Activated CD8-positive, alpha-beta T cell treated with anti-CD3 and anti-CD28 coated beads, Interleukin-2, amount 10 ng/mL, durations not matched to agents 7 days and 5 days (primary cell): ENCODE data around the gene FBLN1. TPM values are rescaled to one million over a fixed set of nuclear protein-coding genes. Genes with fewer than 3 reads are reported as not detected.
"Not testable (repeated sequence)": the region's sequence is repeated elsewhere in the genome, so short reads cannot be mapped to it uniquely, and the experiment has no call there.

ENCODE experiments used
- ATAC-seq: fragments of 150-1000 bp; cut with Tn5 transposase; one replicate; pipeline ENCODE4 v1.10.0; 2021; ENCODE audit warnings: moderate library complexity
- CTCF ChIA-PET: fragments of 350-600 bp; sonication (Branson Sonifier 250); formaldehyde crosslinking; loops from one replicate; lab custom pipeline; 2021; ENCODE audit warnings: antibody characterized with exemption; lab: Charles Lee
- POLR2A ChIA-PET: fragments of 350-600 bp; sonication (Branson Sonifier 250); formaldehyde crosslinking; loops from one replicate; lab custom pipeline; 2021; ENCODE audit warnings: antibody characterized with exemption; lab: Charles Lee
- DNase-seq: peaks from one replicate; pipeline ENCODE4 v3.0.0-alpha.2; 2020
- H3K27ac Mint-ChIP-seq: one replicate; pipeline ENCODE4 v1.8.0; 2021; ENCODE audit warnings: mild to moderate bottlenecking, mixed read lengths
- H3K27me3 Mint-ChIP-seq: one replicate; pipeline ENCODE4 v1.8.0; 2021; ENCODE audit warnings: low read depth, mixed read lengths
- H3K36me3 Mint-ChIP-seq: one replicate; pipeline ENCODE4 v1.8.0; 2021; ENCODE audit warnings: low read depth, mixed read lengths
- H3K4me1 Mint-ChIP-seq: one replicate; pipeline ENCODE4 v1.8.0; 2021; ENCODE audit warnings: low read depth, mixed read lengths
- H3K4me3 Mint-ChIP-seq: one replicate; pipeline ENCODE4 v1.8.0; 2021; ENCODE audit warnings: mild to moderate bottlenecking, mixed read lengths
- H3K9me3 Mint-ChIP-seq: one replicate; pipeline ENCODE4 v1.8.0; 2022; ENCODE audit warnings: mixed read lengths; ENCODE audit not compliant: insufficient read depth
- total RNA-seq, 2 experiments: library from RNA; stranded (reverse); gene quantifications; one replicate each; pipeline ENCODE4 v1.2.3, GENCODE V29; 2021

The FBLN1 gene
- total RNA-seq, 2 experiments from 2014 or later, result not detected

DNA sequence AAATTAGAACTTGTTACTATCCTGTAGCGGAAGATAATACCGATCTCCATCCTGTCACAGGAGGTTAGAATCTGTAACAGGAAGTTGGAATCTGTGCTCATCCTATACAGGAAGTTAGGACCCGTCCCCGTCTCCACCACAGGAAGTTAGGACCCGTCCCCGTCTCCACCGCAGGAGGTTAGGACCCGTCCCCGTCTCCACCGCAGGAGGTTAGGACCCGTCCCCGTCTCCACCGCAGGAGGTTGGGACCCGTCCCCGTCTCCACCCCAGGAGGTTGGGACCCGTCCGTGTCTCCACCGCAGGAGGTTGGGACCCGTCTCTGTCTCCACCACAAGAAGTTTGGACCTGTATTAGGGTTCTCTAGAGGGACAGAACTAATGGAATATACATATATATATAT, 52.2 kb downstream of the FBLN1 start:
- Mint-ChIP-seq H3K36me3 (no peaks in the 10 kb centered on the region), H3K4me3 (no peak overlapping the region), H3K9me3 (no peaks in the 10 kb centered on the region), H3K4me1 (peaks cover 2% of the 10 kb centered on the region), H3K27me3 (no peaks in the 10 kb centered on the region), H3K27ac (no peak overlapping the region)
- DNase-seq (no peak), ATAC-seq (no peak)
- POLR2A ChIA-PET, result no interaction called here
- CTCF ChIA-PET, result interaction anchor here (1.0 to 1.3 kb wide), 4 partner anchors 12 to 115 kb away, joined by 3 to 7 read pairs (median 4); no protein-coding TSS in a partner anchor

DNA sequence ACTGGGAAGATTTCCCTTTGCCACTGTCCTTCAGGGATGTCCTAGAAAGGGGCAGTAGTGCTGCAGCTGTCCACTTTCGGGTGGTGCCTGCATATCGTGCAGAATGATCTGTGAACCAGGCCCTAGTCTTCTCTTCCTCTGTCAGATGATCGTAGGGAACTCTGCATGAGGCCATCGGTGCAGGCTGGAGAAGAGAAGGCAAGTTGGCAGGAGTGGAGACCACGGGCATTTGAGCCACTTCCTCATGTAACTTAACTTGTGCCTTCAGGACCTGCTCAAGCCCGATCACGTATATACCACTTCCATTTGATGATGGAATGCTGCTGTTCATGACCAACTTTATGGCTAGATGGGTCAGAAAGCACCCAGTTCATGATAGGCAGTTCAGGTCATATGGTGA, 55.2 kb downstream of the FBLN1 start:
- H3K36me3 Mint-ChIP-seq, POLR2A ChIA-PET, H3K4me1 Mint-ChIP-seq, ATAC-seq, DNase-seq, H3K4me3 Mint-ChIP-seq, H3K27me3 Mint-ChIP-seq, H3K27ac Mint-ChIP-seq, CTCF ChIA-PET, H3K9me3 Mint-ChIP-seq: not testable (repeated sequence)

DNA sequence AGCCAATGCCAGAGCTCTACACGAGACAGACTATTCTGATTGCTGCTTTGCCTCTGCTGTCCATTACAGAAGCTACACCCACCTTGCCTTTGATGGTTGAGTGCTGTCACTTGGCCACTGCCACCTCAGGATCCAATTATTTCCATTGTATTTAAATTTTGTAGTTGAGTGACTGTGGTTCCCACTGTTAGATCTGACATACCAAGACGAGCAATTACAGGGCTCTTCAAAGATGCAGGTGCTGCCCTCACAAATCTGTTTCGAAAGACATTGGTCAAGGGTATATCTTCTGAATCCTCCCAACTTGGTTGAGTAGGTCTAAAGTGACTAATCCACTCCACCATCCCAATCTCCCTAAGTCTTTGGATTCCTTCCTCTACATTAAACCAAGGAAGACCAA, 57.4 kb downstream of the FBLN1 start:
- H3K9me3 Mint-ChIP-seq, CTCF ChIA-PET, H3K4me1 Mint-ChIP-seq, POLR2A ChIA-PET, H3K36me3 Mint-ChIP-seq, H3K4me3 Mint-ChIP-seq, ATAC-seq, H3K27ac Mint-ChIP-seq, DNase-seq, H3K27me3 Mint-ChIP-seq: not testable (repeated sequence)

DNA sequence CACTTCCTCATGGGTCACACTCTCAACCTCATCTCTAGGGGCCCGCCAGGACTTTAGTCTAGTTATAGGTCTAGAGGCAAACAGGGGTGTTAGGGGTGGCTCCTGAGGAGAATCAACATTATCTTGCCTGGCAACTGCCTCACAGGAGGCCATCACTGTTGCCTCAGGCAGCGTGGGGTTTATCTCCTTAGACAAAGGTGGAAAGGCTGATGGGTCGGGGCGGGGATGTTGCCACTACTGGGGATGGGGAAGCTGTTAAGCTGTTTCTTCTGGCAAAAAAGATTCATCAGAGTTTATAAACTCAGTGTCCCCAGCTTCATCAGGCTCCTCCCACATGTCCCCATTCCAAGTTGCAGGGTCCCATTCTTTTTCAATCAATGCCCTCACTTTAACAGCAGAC, 58.1 kb downstream of the FBLN1 start:
- CTCF ChIA-PET, H3K4me3 Mint-ChIP-seq, ATAC-seq, POLR2A ChIA-PET, H3K9me3 Mint-ChIP-seq, H3K4me1 Mint-ChIP-seq, DNase-seq, H3K27me3 Mint-ChIP-seq, H3K36me3 Mint-ChIP-seq, H3K27ac Mint-ChIP-seq: not testable (repeated sequence)

DNA sequence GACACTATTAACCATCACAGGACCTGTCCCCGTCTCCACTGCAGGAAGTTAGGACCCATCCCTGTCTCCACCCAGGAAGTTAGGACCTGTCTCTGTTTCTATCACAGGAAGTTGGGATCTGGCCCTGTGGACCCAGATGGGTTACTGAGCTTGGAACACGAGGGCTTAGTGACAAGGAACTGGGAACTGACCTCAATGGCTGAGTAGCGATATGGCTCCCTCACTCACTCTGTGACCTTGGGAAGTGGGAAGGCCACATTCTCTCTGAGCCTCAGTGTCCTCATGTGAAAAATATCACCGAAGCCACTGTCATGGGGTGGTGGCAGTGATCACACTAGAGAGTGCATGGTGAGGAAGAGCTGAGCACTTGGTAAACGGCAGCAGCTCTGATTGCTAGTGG, 59.4 kb downstream of the FBLN1 start:
- DNase-seq (no peak), ATAC-seq (no peak)
- Mint-ChIP-seq H3K27ac (no peak overlapping the region), H3K9me3 (peaks cover 8% of the 10 kb centered on the region), H3K36me3 (no peaks in the 10 kb centered on the region), H3K27me3 (no peaks in the 10 kb centered on the region), H3K4me1 (no peaks in the 10 kb centered on the region), H3K4me3 (no peak overlapping the region)
- POLR2A ChIA-PET, result no interaction called here
- CTCF ChIA-PET, result no interaction called here

DNA sequence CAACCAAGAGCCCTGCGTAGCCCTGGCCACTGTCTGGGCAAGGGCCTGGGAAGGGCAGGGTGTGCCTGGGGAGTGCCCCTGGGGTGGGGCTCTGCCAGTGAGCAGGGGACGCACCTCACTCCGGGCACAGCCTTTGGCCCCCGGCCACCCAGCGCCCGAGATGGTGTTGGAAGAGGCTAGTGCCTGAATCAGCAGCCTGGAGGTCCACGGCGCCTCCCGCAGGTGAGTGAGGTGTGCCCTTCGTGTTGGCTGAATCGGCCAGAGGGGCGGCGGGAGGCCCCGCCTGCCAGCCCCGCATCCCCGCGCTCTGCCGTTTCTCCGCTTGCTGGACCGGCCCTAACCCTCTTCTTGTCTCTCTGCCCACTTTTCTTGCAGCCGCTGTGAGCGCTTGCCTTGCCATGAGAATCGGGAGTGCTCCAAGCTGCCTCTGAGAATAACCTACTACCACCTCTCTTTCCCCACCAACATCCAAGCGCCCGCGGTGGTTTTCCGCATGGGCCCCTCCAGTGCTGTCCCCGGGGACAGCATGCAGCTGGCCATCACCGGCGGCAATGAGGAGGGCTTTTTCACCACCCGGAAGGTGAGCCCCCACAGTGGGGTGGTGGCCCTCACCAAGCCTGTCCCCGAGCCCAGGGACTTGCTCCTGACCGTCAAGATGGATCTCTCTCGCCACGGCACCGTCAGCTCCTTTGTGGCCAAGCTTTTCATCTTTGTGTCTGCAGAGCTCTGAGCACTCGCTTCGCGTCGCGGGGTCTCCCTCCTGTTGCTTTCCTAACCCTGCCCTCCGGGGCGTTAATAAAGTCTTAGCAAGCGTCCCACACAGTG, 60.1 kb downstream of the FBLN1 start:
- Mint-ChIP-seq H3K27me3 (no peaks in the 10 kb centered on the region), H3K4me1 (no peaks in the 10 kb centered on the region), H3K9me3 (peaks cover 8% of the 10 kb centered on the region), H3K27ac (no peak overlapping the region), H3K4me3 (no peak overlapping the region), H3K36me3 (no peaks in the 10 kb centered on the region)
- no peak for ATAC-seq
- ChIA-PET POLR2A (no interaction called here), CTCF (no interaction called here)
- DNase-seq, result no peak

DNA sequence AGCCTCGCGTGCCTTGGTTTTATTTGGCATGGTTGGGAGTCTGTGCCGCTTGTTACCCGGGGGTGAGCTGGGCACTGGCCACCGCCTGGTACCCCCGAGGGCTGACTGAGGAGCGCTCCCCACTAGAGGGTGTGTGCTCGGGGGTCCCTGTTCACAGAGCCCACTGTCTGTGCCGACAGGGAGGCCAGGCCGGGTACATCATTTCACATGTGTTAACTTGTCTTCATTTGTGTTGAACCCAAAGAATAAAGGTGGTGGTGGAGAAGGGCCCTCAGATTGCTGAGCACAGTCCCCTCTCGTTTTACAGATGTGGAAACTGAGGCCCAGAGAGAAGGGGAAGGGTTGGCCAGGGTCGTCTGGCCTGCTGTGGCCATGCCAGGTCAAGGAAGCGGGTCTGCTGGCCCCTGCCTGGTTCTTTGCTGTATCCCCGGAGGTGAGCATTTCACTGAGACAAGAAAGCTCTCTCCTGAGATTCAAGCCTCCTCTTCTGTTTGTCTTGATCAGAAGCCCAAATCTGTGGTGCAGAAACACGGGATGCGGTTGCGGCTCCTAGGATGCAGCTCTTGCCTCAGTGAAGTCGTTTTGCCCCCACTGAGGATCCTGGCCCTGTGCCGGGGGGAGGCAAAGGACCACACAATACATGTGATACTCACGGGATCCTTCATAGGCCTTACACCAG, 60.8 kb downstream of the FBLN1 start:
- POLR2A ChIA-PET, result no interaction called here
- no peaks in the 10 kb centered on the region for H3K27me3 Mint-ChIP-seq
- no peaks in the 10 kb centered on the region for H3K4me1 Mint-ChIP-seq
- no peak overlapping the region for H3K27ac Mint-ChIP-seq
- H3K9me3 Mint-ChIP-seq, result peaks cover 8% of the 10 kb centered on the region
- no peak for ATAC-seq
- no peaks in the 10 kb centered on the region for H3K36me3 Mint-ChIP-seq
- no peak for DNase-seq
- CTCF ChIA-PET, result no interaction called here
- H3K4me3 Mint-ChIP-seq, result no peak overlapping the region

DNA sequence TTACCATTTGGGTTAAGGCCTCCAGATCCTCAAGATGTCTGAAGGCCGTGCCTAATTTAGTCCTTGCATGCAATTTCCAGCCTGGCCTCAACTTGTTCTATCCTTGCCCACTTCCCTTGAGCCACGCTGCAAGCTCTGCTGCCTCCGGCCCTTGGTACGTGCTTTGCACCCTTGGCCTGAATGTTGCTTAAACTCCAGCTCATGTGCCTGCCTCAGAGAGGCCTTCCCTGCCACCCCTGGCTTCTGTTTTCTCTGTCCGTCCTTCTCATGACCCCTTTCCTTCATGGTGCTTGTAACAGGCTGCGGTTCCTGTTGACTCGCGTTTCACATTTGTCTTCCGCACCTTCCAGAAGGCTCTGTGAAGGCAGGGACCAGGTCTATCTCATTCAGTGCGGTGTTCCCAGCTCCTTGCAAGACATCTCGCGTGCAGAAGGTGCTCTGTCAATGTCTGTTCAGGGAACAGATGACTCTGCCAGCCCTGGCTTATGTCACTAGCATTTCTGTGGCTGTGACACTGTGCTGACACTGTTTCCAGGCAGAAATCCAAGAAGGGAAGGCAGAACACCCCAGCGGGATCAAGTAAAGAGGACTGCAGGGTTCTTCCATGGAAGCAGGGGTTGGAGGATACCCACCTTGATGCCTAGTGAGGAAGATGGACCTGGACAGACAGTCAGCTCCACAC, 61.8 kb downstream of the FBLN1 start:
- ATAC-seq (no peak), DNase-seq (no peak)
- ChIA-PET CTCF (no interaction called here), POLR2A (interaction anchor here (0.6 kb wide), 1 partner anchor 1058 kb away, joined by 3 read pairs; no protein-coding TSS in a partner anchor)
- peaks cover 8% of the 10 kb centered on the region for H3K9me3 Mint-ChIP-seq
- no peak overlapping the region for H3K27ac Mint-ChIP-seq
- H3K27me3 Mint-ChIP-seq, result no peaks in the 10 kb centered on the region
- H3K4me3 Mint-ChIP-seq, result no peak overlapping the region
- no peaks in the 10 kb centered on the region for H3K36me3 Mint-ChIP-seq
- H3K4me1 Mint-ChIP-seq, result no peaks in the 10 kb centered on the region

DNA sequence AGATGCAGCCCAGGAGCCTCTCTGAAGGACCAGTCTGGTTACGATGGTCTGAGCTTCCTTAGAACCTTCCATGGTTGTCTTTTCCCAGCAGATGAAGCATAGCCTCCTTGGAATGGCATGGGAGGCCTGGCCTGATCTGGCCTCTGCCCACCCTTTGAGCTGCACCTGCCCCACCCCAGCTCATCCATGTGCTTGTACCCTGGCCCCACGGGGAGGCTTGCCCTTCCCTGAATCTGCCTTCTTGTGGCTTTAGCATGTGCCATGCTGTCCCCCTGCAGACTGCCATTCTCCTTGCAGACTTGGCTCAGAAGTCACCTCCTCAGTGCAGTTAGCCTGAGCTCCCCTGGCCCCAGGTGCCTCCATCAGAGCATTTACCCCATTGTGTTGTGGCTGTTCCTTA, 62.5 kb downstream of the FBLN1 start:
- DNase-seq (no peak), ATAC-seq (no peak)
- Mint-ChIP-seq H3K4me1 (no peaks in the 10 kb centered on the region), H3K27ac (no peak overlapping the region), H3K27me3 (no peaks in the 10 kb centered on the region), H3K36me3 (no peaks in the 10 kb centered on the region), H3K9me3 (peaks cover 5% of the 10 kb centered on the region), H3K4me3 (no peak overlapping the region)
- POLR2A ChIA-PET, result interaction anchor here (0.6 kb wide), 1 partner anchor 1059 kb away, joined by 3 read pairs; no protein-coding TSS in a partner anchor
- CTCF ChIA-PET, result no interaction called here

DNA sequence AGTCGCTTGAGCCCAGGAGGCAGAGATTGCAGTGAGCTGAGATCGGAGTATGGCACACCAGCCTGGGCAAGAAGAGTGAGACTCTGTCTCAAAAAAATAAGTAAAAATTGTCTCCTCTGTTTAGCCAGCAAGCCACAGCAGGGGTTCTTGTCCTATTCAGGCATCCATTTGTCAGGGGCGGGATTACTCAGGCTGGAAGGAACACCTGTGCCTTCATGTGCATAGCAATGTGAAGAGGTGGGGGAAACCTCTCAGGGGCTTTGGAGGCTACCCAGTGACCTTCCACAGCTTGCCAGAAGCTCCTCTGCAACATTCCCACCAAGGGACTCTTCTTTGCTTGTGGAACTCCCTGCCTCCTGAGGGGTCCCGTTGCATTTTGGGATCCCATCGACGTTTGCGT, 63.3 kb downstream of the FBLN1 start:
- H3K27me3 Mint-ChIP-seq, result no peaks in the 10 kb centered on the region
- H3K36me3 Mint-ChIP-seq, result peaks cover 3% of the 10 kb centered on the region
- no peak for ATAC-seq
- H3K4me1 Mint-ChIP-seq, result no peaks in the 10 kb centered on the region
- no peak overlapping the region for H3K27ac Mint-ChIP-seq
- H3K9me3 Mint-ChIP-seq, result peaks cover 6% of the 10 kb centered on the region
- no peak for DNase-seq
- ChIA-PET CTCF (no interaction called here), POLR2A (no interaction called here)
- no peak overlapping the region for H3K4me3 Mint-ChIP-seq

DNA sequence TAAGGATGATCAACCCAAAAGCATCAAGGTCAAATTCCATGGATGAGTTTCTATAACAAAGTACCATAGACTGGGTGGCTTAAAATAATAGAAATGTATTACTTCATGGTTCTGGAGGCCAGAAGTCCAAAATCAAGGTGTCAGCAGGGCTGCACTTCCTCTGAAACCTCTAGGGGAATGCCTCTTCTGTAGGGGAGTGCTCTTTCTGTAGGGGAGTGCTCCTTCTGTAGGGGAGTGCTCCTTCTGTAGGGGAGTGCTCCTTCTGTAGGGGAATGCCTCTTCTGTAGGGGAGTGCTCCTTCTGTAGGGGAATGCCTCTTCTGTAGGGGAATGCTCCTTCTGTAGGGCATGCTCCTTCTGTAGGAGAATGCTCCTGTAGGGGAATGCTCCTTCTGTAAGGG, 65.5 kb downstream of the FBLN1 start:
- CTCF ChIA-PET, result interaction anchor here (1.9 kb wide), 1 partner anchor 14 kb away, joined by 7 read pairs; no protein-coding TSS in a partner anchor
- H3K27me3 Mint-ChIP-seq, result no peaks in the 10 kb centered on the region
- peaks cover 12% of the 10 kb centered on the region for H3K9me3 Mint-ChIP-seq
- H3K4me1 Mint-ChIP-seq, result no peaks in the 10 kb centered on the region
- ATAC-seq (no peak), DNase-seq (no peak)
- H3K4me3 Mint-ChIP-seq, result no peak overlapping the region
- H3K27ac Mint-ChIP-seq, result no peak overlapping the region
- POLR2A ChIA-PET, result no interaction called here
- H3K36me3 Mint-ChIP-seq, result peaks cover 3% of the 10 kb centered on the region

DNA sequence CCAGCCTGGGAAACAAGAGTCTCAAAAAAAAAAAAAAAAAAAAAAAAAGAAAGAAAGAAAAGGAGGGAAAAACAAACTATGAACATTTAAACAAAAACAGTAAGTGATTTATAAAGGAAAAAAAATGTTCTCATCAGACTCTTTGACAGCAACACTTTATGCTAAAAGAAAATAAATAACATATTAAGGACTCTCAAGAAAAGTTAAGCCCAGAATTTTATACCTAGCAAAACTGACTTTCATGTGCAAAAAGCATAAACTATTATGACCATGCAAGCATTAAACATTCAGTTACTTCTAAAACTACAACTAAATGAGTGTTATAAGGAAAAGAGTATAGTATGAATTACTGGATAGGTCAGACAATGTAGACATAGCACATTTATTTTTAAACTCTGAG, 68.4 kb downstream of the FBLN1 start:
- no peaks in the 10 kb centered on the region for H3K27me3 Mint-ChIP-seq
- ATAC-seq (no peak), DNase-seq (no peak)
- no peaks in the 10 kb centered on the region for H3K4me1 Mint-ChIP-seq
- no peak overlapping the region for H3K4me3 Mint-ChIP-seq
- CTCF ChIA-PET, result no interaction called here
- H3K27ac Mint-ChIP-seq, result no peak overlapping the region
- H3K36me3 Mint-ChIP-seq, result peaks cover 3% of the 10 kb centered on the region
- POLR2A ChIA-PET, result no interaction called here
- peaks cover 12% of the 10 kb centered on the region for H3K9me3 Mint-ChIP-seq
